Measurements from ENCODE around the gene ITGA6. TPM values are rescaled to one million over a fixed set of nuclear protein-coding genes. Genes with fewer than 3 reads are reported as not detected.
A peak's percentile ranks its signal among the peaks of the same experiment; 100 is the strongest.

Gene ITGA6
- total RNA-seq, 6 donors from 2014 or later: 38.1 to 99.7 (median 57.9) TPM

DNA sequence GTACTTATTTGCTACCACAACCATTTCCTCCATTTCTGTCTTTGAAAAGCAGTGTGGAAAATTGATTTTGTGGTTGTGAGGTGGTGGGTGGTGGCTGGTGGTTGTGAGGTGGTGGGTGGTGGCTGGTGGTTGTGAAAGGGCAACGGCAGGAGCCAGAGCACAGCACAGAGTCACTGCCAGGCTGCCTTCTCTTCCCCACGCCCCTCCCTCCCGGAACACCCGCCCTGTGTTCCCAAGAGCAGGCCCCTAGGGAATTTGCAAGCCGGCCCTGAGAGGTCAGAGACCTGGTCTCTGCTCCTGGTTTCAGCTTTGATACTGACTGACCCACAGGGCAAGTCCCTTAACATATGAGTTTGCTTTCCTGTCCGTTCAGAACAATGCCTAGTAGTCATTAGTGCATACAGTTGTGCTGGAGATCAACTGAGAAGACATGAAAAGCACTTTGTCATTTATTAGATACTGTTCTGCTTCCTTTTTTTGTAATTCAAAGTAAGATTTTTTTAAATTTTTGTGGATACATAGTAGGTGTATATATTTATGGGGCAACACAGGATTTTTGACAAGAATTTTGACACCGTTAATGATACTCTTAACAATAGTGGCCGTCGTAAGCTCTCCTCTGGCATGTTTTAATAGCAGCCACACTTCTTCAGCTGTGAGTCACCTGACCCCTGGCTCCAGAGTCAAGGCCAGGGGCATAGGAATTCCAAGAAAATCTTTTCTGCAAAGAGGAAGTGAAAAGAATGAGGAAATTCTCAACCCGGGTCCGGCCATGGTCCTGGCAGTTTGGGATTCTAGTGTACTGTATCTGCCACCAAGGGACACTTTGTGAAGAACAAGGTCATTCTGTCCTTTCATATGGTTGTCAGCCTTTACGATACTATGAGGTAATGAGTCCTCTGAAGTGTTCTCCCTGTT lies 53.2 kb downstream of the ITGA6 start:
- Histone ChIP-seq H3K27ac (no peak overlapping the region), H3K9me3 (no peaks in the 10 kb centered on the region), H3K4me1 (peaks cover 0 to 8% (median 0%) of the 10 kb centered on the region in 4 donors), H3K27me3 (no peaks in the 10 kb centered on the region), H3K4me3 (no peak overlapping the region), H3K36me3 (peaks cover 0 to 61% (median 12%) of the 10 kb centered on the region in 4 donors)
- DNase-seq (peak in 1 of 2 donors; percentile 41), ATAC-seq (ENCODE audit: low FRiP score in 2 of 2) (peak in 1 of 2 donors; percentile 75)
- WGBS, 2 donors: 64 to 69% methylated on average over 12 of the region's 12 CpGs
- TF ChIP-seq POLR2AphosphoS5 (IDR thresholded peaks at IDR 0.05) (no peak), EP300 (IDR thresholded peaks at IDR 0.05) (no peak), POLR2A (IDR thresholded peaks at IDR 0.05) (no peak)
- TF ChIP-seq, protein P1, sequence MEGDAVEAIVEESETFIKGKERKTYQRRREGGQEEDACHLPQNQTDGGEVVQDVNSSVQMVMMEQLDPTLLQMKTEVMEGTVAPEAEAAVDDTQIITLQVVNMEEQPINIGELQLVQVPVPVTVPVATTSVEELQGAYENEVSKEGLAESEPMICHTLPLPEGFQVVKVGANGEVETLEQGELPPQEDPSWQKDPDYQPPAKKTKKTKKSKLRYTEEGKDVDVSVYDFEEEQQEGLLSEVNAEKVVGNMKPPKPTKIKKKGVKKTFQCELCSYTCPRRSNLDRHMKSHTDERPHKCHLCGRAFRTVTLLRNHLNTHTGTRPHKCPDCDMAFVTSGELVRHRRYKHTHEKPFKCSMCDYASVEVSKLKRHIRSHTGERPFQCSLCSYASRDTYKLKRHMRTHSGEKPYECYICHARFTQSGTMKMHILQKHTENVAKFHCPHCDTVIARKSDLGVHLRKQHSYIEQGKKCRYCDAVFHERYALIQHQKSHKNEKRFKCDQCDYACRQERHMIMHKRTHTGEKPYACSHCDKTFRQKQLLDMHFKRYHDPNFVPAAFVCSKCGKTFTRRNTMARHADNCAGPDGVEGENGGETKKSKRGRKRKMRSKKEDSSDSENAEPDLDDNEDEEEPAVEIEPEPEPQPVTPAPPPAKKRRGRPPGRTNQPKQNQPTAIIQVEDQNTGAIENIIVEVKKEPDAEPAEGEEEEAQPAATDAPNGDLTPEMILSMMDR (IDR thresholded peaks at IDR 0.05): no peak

DNA sequence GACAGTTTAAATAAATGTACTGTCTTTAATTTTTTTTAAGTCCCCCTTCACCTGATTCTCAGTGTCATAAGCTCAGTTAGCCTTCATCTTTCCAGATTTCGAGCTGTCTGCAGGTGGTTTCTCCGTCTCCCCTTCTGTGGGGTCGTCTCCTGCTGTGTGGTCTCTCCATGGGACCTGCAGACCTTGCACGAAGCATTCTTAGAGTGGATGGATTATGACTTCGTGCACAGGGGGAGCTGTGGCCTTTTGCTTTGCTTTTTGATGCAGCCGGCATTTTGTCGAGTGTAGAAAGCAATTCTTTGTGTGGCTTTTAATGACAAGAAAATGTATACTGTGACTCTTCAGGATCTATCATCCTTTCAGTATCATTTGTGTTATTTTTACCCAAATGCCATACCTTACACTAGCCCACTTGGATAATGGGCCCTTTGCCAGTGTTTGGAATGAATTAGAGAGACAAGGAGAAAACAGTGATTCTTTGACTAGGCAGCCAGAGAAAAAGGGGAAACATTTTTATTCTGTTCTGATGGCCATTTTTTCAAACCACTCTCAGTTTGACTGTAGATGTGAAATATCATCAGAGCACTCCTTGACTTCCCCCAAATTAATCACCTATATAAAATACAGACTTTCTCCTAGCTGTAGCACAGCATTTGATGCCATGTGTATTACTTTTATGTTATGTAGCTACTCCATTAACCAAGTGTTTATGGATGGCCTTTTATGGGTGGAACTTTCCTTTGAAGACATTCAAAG lies 54.3 kb downstream of the ITGA6 start:
- TF ChIP-seq EP300 (IDR thresholded peaks at IDR 0.05): no peak
- TF ChIP-seq POLR2A (IDR thresholded peaks at IDR 0.05): no peak
- TF ChIP-seq POLR2AphosphoS5 (IDR thresholded peaks at IDR 0.05): no peak
- TF ChIP-seq, protein P1 (IDR thresholded peaks at IDR 0.05): no peak
- 91 to 92% methylated on average over 7 of the region's 7 CpGs for WGBS, 2 donors
- H3K27me3 ChIP-seq: no peaks in the 10 kb centered on the region
- H3K4me3 ChIP-seq: no peak overlapping the region
- H3K36me3 ChIP-seq: peaks cover 0 to 59% (median 14%) of the 10 kb centered on the region in 4 donors
- peaks cover 0 to 8% (median 0%) of the 10 kb centered on the region in 4 donors for H3K4me1 ChIP-seq
- H3K27ac ChIP-seq: no peak overlapping the region
- DNase-seq (no peak), ATAC-seq (ENCODE audit: low FRiP score in 2 of 2) (no peak)
- H3K9me3 ChIP-seq: no peaks in the 10 kb centered on the region

DNA sequence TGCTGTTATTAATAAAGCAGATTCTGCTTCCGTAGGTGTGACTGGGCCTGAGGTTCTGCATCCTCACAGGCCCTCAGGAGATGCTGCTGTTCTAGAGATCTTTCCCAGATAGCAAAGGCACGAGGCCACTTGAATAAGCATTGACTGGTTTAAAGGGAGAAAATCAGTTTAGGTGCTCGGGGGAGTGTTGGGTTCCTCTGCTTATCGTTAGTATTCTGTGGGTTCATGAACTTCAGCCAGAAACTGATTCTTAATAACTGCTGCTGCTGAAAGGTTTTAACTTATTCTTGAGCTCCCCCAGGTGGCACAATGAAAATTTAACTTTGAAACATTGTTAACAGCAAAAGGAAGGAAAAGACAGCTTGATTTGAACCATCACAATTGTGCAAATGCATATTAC lies 56.9 kb downstream of the ITGA6 start:
- no peak for DNase-seq
- peaks cover 0 to 8% (median 0%) of the 10 kb centered on the region in 4 donors for H3K4me1 ChIP-seq
- ATAC-seq (ENCODE audit: low FRiP score in 2 of 2): no peak
- no peak for TF ChIP-seq EP300 (IDR thresholded peaks at IDR 0.05)
- TF ChIP-seq, protein P1 (IDR thresholded peaks at IDR 0.05): peak in 2 of 6 experiments; percentile 12 to 13
- no peak overlapping the region for H3K4me3 ChIP-seq
- peaks cover 0 to 70% (median 26%) of the 10 kb centered on the region in 4 donors for H3K36me3 ChIP-seq
- H3K9me3 ChIP-seq: no peaks in the 10 kb centered on the region
- H3K27me3 ChIP-seq: no peaks in the 10 kb centered on the region
- H3K27ac ChIP-seq: no peak overlapping the region
- 47 to 52% methylated on average over 4 of the region's 4 CpGs for WGBS, 2 donors

DNA sequence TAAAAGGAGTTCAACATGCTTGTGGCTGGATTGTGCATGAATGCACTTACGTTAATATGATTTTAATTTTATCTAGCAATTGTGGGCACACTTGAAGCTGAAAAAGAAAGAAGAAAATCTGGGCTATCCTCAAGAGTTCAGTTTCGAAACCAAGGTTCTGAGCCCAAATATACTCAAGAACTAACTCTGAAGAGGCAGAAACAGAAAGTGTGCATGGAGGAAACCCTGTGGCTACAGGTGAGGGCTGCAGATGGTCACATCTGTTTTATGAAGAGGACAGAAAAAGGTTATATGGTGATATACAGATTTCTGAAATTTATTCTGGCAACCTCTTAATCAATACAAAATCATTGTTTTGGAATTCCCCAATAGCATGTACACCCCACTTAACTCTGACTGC lies 57.3 kb downstream of the ITGA6 start:
- ATAC-seq (ENCODE audit: low FRiP score in 2 of 2) (no peak), DNase-seq (no peak)
- Histone ChIP-seq H3K4me3 (no peak overlapping the region), H3K27ac (no peak overlapping the region), H3K27me3 (no peaks in the 10 kb centered on the region), H3K9me3 (no peaks in the 10 kb centered on the region), H3K4me1 (peaks cover 0 to 8% (median 0%) of the 10 kb centered on the region in 4 donors), H3K36me3 (peaks cover 0 to 72% (median 26%) of the 10 kb centered on the region in 4 donors)
- 81 to 82% methylated on average over 2 of the region's 2 CpGs for WGBS, 2 donors
- no peak for TF ChIP-seq POLR2A (IDR thresholded peaks at IDR 0.05)
- no peak for TF ChIP-seq POLR2AphosphoS5 (IDR thresholded peaks at IDR 0.05)
- TF ChIP-seq EP300 (IDR thresholded peaks at IDR 0.05): no peak
- TF ChIP-seq, protein P1 (IDR thresholded peaks at IDR 0.05): no peak

All from upper lobe of left lung (tissue), 6 donors.